ENCODE data around the gene CLDN9. TPM values are rescaled to one million over a fixed set of nuclear protein-coding genes. Genes with fewer than 3 reads are reported as not detected.

The CLDN9 gene
- total RNA-seq, 1 experiment from 2014 or later: not detected

DNA sequence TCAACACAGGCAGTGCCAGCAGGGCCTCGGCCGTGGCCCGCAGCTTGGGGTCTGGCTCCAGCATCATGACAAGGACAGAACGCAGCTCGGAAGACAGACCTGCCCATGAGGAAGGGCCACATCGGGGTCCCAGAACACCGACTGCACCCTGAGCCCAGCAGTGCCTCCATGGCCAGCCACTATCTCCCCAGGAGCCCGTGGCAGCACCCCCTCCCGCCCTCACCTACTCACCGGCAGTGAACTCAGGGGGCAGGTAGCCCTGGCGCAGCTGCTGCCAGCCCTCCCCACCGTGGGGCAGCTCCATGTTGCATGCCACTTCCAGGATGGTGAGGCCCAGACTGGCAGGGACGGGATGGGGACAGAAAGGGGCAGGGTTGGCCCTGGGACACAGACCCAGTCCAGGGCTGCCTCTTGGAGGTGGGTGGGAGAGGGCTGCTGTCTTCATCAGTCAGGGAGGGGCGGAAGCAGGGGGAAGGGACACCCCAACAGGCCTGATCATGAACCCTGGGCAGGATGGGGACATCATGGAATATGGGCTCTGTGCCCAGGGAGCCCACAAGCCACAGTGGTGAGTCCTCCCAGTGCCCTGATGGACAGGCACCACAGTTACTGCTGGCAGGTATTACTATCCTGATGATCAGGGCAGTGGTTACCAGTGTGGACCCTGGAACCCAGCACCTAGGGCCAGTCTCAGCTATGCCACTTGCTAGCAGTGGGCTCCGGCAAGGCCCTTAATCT, 38.2 kb upstream of the CLDN9 start:
- peak; percentile 43 for DNase-seq (ENCODE audit: low read depth)

- DNase-seq (ENCODE audit: low read depth): no peak
These were observed 37.4 kb upstream of the CLDN9 start for GRCh38 chr16:2975161-2975795.

GRCh38 chr16:2976201-2976600, 36.5 kb upstream of the CLDN9 start:
- DNase-seq (ENCODE audit: low read depth): no peak

DNA sequence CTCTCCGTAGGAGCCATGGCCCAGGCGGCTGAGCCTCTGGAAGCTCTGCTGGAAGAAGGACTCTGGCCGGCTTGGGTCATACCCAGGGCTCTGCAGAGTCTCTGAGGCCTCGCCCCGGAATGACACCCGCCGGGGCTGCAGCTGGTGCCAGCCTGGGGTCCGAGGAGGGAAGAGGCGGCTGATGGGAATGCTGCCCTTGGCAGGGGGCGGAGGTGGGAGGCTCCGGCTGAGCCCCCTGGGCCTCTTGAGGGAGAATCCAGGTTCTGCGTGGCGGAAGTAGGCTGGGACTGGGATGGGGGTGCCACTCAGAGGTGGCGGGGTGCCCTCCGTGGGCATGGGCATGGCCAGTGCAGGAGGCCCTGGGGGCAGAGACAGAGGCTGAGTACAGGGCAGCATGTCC, 36.0 kb upstream of the CLDN9 start:
- DNase-seq (ENCODE audit: low read depth): no peak

GRCh38 chr16:2977440-2977839, 35.3 kb upstream of the CLDN9 start:
- DNase-seq (ENCODE audit: low read depth): no peak

GRCh38 chr16:2979669-2980226, 33.0 kb upstream of the CLDN9 start:
- DNase-seq (ENCODE audit: low read depth): no peak

GRCh38 chr16:2980227-2981176, 32.2 kb upstream of the CLDN9 start, which contains the start of gene PKMYT1:
TSS of gene PKMYT1 (minus strand) at chr16:2980446. CDS start at chr16:2979657, 789 bp downstream.
- peak; percentile 85 for DNase-seq (ENCODE audit: low read depth)

- no peak for DNase-seq (ENCODE audit: low read depth)
These were observed 31.4 kb upstream of the CLDN9 start for GRCh38 chr16:2981177-2981898.

DNA sequence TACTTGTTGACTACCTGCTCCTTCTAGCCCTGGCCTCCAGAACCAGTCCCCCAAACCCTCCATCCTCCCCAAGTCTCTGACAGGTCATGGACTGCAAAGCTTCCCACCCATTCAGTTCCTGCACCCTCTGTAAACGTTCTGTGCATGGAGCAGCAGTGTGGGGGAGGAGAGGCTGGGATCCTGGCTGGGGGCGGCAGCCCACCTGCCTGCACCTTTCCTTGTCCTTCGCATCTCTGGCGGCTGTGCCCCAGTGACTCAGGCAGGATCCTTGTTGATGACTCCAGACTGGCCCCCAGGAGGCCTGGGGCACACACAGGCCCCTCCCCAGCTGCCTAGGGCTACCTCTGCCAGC, 30.8 kb upstream of the CLDN9 start:
- DNase-seq (ENCODE audit: low read depth): no peak

- no peak for DNase-seq (ENCODE audit: low read depth)
These were observed 30.3 kb upstream of the CLDN9 start for GRCh38 chr16:2982402-2982801.

DNA sequence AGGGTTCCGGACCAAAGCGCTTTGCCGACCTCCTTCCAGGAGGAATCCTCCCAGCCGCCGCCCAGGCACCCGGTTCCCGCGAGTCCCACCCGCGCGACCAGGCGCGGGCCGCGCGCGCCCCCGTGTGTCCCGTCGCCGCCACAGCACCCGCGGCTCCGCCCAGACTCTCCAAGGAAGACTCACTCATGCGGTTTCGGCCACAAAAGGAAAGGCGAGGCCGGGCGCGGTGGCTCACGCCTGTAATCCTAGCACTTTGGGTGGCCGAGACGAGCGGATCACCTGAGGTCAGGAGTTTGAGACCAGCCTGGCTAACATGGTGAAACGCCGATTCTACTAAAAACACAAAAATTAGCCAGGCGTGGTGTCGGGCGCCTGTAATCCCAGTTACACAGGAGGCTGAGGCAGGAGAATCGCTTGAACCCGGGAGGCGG, 29.0 kb upstream of the CLDN9 start:
- peak; percentile 82 for DNase-seq (ENCODE audit: low read depth)

GRCh38 chr16:2985462-2985861, 27.3 kb upstream of the CLDN9 start:
- no peak for DNase-seq (ENCODE audit: low read depth)

- DNase-seq (ENCODE audit: low read depth): no peak
These were observed 26.8 kb upstream of the CLDN9 start for GRCh38 chr16:2985893-2986355.

DNA sequence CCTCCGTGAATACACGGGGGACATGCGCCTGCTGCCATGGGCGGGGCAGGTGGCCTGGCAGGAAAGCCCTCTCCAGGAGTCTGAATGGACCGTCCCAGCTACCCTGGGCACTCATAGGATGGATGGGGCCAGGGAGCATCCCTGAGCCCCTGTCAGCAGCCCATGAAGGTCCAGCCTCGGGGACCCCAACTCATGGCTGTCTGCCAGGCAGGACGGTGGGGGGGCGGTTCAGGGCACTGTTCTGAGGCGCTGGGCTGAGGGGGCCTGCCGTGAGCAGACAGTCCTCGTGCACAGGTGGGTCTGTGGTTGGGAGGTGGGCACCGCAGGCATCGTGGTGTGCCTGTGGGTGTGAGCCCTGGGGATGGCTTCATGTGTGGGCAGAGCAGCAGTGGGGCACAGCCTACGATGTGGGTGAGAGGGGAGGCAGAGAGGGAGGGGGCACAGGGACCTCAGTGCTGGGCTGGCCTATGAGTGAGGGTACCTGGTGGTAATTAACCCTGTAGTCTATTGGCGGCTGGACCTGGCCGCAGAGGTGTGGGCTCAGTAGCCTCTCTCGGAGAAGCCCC, 26.0 kb upstream of the CLDN9 start:
- DNase-seq (ENCODE audit: low read depth): no peak

- no peak for DNase-seq (ENCODE audit: low read depth)
These were observed 25.4 kb upstream of the CLDN9 start for GRCh38 chr16:2987286-2987685.

DNA sequence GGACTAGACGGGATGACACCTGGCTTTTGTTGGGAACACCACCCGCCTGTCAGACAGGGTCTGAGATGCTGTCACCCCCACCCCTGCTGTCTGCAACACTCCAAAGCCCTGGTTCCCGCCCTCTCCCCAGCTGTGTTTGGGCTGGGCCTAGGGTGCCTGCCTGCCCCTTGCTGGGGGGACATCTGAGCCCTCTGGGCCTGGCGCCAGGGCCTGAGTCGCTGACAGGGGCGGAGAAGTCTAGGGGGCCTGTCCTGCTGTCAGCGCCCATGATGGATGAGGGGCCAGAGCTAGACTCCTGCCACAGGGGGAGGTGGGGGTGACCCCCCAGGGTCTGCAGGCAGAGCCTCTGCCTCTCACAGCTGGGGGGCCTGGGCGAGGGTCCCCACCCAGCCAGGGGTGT, 24.9 kb upstream of the CLDN9 start:
- DNase-seq (ENCODE audit: low read depth): no peak

DNA sequence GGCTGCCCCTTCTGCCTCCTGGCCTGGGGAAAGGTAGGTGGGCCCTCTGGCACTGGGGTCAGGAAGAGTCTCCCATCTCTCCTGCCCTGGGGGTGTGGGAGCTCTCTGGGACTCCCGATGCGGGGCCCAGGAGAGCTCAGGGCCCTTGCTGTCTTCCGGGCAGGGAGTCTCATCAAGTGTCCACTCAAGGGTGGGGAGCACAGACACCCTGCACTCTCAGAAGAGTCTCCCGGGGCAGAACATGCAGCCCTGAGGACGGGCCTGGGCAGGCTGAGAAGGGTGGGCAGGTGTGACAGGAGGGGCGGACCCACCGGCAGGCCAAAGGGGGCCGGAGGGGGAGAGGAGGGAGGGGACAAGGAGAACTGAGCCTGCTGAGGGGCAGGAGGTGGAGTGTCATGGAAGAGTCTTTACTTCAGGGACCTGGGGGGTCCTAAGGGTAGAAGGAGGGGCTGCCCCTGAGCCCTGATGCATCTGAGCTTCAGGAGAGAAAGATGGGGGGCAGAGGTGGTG, 24.1 kb upstream of the CLDN9 start:
- no peak for DNase-seq (ENCODE audit: low read depth)

GRCh38 chr16:2990891-2991290, 21.8 kb upstream of the CLDN9 start:
- no peak for DNase-seq (ENCODE audit: low read depth)

- DNase-seq (ENCODE audit: low read depth): no peak
These were observed 21.0 kb upstream of the CLDN9 start for GRCh38 chr16:2991566-2992261.

Measured in M059J (cell line).